Measurements from ENCODE around the gene VPS13A.

DNA sequence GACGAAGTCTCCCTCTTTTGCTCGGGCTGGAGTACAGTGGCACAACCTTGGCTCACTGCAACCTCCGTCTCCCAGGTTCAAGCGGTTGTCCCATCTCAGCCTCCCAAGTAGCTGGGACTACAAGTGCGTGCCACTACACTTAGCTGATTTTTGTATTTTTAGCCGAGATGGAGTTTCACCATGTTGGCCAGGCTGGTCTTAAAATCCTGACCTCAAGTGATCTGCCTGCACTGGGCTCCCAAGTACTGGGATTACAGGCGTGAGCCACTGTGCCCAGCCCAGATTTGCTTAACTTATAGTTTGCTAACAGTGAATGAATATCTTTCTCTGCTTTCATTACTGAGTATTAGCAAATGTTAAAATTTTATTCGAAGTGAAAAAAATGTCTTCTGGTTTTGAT is 84.3 kb downstream of the VPS13A start:
- TF ChIP-seq, protein P1, sequence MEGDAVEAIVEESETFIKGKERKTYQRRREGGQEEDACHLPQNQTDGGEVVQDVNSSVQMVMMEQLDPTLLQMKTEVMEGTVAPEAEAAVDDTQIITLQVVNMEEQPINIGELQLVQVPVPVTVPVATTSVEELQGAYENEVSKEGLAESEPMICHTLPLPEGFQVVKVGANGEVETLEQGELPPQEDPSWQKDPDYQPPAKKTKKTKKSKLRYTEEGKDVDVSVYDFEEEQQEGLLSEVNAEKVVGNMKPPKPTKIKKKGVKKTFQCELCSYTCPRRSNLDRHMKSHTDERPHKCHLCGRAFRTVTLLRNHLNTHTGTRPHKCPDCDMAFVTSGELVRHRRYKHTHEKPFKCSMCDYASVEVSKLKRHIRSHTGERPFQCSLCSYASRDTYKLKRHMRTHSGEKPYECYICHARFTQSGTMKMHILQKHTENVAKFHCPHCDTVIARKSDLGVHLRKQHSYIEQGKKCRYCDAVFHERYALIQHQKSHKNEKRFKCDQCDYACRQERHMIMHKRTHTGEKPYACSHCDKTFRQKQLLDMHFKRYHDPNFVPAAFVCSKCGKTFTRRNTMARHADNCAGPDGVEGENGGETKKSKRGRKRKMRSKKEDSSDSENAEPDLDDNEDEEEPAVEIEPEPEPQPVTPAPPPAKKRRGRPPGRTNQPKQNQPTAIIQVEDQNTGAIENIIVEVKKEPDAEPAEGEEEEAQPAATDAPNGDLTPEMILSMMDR (IDR thresholded peaks at IDR 0.05): no peak
- TF ChIP-seq EZH2phosphoT487 (IDR thresholded peaks at IDR 0.05): no peak

Data from neural progenitor cell (in vitro differentiated cells).